NCI-H345 treated with DMSO at 0.1 percent for 48 hours (cell line): ENCODE data around the gene SLC9A4.

Experiments
- DNase-seq: peaks from one replicate; lab custom pipeline; 2025; ENCODE audit not compliant: unreplicated experiment; lab: John Stamatoyannopoulos, UW

Gene SLC9A4

DNA sequence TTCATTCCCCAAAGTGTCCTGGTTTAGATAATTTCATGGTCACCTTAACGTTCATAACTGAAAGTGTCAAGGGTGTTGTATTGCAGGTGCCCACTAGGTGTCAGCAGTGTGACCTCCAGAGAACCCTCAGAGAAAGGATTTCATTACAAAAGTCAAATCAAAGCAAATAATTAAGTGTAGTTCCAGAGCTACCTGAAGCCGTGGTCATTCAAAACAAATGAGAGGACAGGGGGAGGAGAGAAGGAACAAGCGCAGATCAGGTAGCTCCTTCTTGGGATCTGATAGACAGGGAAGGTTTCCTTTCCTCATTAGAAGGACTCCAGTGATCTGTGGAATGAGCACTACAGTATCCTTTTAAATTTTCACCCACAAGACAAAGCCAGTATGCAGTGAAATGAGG is at the start of gene SLC9A4:
TSS of gene SLC9A4 (plus strand) at position 207 of the 400 bp plus-strand sequence. CDS start 534 bp downstream, outside the sequence.
- DNase-seq, result peak; percentile 44

DNA sequence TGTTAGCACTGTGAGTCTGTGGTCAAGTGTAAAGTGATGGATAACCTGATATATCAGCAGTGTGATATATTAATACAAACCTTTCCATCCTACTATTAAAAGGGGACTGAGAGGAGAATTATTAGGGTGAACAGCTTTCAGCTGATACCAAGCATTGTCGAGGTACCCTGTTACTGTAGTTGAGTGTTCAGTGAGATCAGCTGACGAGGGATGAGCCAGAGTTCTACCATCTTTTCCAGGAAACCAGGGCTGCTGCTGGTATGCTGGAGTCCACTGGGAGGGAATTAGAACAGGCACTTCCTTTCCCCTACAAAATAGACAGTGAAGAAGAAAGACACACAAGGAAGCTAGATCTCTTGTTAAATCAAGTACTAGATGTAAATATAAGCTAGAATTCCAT is 49.7 kb upstream of the SLC9A4 start:
- DNase-seq, result no peak

DNA sequence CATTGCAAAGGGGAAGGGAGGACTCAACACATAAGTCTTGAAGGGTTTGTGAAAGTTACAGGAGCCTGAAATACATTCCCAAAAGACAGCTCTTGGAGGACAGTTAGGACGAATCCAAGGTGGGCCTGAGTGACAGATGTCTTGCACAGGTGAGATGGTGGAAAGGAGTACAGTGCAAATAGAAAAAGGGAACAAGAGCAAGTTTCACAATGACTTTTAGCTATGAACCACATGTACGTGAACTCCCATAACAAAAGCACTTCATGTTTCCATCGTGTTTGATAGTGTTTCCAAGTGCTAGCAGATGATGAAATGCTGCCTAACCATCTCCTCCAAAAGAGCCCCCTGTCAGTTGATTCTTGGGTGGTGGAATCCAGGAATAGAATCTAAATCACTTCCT is 48.3 kb upstream of the SLC9A4 start:
- no peak for DNase-seq

DNA sequence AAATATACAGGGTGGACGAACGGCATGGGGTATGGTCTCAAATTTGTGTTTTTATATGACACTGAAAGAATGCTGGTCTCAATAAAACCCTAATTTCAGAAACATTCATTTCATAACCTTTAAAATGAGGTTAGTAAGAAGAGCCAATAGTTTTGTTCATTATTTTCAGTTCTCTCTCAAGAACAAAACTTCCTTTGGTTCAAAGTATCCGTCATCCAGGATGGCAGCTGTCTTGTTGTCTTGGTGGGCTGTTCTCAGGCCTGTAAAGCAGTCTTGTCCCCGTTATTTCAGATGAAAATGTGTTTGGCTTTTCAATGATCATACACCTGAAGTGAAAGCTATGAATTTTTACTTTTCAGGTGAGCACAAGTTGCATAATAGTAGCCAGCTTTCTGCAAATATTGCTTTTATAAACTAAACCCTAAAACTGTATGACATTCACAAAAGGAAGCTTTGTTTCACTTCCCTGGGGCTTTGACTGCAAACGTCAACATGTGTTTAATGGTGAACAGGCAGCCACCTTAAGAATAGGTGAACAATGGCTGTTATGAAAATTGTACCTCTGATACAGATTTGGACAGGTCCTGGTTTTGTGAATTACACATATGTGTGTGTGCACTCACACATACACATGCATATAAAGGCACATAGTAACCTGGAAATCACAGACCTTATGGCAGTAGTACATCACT is 47.4 kb upstream of the SLC9A4 start:
- DNase-seq, result no peak

DNA sequence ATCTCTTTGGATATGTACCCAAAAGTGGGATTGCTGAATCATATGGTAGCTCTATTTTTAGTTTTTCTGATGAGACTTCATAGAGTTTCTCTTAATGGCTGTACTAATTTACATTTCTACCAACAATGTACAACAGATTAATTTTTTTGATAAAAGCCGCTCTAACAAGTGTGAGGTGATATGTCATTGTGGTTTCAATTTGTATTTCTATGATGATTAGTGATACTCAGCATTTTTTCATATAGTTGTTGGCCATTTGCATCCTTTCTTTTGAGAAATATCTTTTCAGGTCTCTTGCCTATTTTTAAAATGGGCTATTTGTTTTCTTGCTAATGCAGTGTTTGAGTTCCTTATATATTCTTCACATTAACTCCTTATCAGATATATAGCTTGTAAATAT is 45.8 kb upstream of the SLC9A4 start:
- no peak for DNase-seq

DNA sequence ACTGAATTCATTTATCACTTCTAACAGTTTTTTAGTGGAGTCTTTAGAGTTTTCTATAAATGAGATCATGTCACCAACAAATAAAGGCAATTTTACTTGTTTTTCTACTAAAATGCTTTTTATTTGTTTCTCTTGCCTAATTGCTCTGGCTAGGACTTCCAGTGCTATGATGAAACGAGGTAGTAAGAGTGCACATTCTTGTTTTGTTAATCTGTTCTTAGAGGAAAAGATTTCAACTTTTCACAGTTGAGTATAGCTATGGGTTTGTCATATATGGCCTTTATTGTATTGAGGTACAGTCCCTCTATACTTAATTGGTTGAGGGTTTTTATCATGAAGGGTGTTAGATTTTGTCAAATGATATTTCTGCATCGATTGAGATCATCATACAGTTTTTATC is 44.5 kb upstream of the SLC9A4 start:
- DNase-seq, result no peak

DNA sequence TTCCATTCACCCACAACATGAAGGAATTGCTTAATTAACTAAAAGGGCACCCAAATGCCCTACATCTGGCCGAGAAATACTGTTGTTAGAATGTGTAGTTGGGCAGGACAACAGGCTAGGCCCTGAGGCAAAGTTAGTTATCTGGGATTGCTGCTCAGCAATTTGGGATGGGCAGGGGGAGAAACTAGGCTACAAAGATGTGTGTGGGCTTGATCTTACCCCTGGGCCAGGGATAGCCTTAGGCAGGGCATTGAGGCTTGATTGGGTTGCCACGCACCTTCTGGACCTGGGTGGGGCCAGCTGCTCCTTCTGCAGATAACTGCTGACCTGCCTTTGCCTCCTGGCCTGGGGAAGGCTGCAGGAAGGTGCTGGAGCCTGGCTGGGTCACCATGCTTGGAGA is 40.6 kb upstream of the SLC9A4 start:
- no peak for DNase-seq

- no peak for DNase-seq
Observed at GRCh38 chr2:102433973-102434654, 38.9 kb upstream of the SLC9A4 start.

DNA sequence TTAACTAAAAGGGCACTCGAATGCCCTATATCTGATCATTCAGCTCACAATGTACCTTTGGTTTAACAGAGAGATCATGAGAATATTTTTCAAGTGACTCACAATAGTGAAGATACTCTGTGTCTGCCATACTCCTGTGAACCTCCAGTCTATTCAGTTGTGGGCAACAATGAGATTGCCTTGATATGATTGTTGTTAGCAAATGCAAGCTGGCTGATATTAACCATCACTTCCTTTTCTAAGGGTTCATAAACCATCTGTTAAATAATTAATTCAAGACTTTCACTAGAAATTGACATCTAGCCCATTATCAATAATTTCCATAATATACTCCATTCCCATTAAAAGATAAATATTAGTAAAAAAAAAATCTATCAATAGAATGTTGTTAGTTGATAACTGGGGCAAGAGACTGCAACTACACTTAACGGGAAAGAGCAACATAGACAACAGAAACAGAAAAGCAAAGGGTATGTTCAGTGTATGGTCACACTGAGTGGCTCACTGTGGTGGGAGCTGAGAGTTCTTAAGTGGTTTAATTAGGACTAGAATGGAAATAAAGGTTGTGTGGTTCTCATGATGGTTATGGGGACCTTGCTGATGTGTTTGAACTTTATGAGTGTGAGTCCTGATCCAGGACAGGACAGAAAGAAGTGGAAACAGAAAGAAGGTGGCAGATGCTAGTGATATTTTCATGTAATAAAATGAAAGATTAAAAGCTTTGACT is 38.2 kb upstream of the SLC9A4 start:
- no peak for DNase-seq

GRCh38 chr2:102435741-102436140 is 37.3 kb upstream of the SLC9A4 start:
- DNase-seq, result no peak

DNA sequence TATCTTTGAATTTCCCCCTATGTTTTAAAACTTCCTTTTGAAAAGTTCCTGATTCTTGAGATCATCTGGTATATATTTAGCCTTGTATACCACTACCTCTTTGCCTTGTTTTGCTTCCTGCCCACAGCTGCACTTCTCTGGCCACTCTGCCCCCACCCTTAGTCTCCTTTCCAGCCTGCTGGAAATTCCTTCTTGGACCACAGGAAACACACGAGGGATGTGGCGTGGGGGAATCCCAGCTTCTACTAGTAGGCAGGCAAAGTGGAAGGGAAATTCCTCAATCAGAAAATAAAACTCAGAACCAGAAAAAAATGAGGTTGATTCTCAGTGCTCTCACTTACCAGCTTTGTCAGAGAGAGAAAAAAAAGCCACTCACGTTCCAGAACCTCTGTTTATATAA is 36.7 kb upstream of the SLC9A4 start:
- no peak for DNase-seq

- DNase-seq, result no peak
Observed at GRCh38 chr2:102437122-102437521, 35.9 kb upstream of the SLC9A4 start.

DNA sequence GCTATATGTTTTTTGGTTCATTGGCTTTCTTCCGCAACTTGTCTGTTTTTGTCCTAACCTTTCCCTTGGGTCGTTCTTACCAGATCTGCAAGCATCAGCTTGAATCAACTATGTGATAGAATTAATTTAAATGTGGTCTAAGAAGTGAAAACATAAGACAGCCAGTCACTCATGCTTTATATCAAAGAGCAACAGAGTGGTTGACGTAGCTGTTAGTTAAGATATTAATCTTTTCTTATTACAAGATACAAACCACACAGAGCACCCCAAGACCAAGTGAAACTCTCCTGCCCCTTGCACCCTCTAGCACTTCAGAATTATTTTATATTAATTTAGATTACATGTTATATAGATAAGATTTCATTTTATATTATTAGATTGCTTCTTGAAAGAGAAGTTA is 34.9 kb upstream of the SLC9A4 start:
- no peak for DNase-seq

DNA sequence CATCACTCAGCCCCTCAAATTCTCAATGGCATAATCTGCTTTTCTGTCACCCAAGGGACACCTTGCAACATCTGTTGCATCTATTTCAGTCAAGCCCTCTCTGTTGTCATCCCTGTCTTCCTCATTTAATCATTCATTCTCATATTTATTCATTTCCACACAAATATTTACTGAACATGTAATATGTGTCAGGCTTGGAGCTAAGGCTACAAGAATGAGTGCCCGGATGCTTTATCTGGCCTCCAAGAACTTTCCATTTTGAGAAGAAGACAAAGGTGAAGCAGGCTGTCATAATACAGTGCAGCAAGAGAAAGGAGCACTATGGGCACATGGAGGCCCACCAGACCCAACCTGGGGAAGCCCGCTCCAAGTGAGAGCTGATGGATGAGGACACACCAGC is 34.4 kb upstream of the SLC9A4 start:
- DNase-seq, result no peak

- no peak for DNase-seq
Observed at GRCh38 chr2:102439065-102439695, 33.8 kb upstream of the SLC9A4 start.

- DNase-seq, result no peak
Observed at GRCh38 chr2:102442967-102443828, 29.8 kb upstream of the SLC9A4 start.

DNA sequence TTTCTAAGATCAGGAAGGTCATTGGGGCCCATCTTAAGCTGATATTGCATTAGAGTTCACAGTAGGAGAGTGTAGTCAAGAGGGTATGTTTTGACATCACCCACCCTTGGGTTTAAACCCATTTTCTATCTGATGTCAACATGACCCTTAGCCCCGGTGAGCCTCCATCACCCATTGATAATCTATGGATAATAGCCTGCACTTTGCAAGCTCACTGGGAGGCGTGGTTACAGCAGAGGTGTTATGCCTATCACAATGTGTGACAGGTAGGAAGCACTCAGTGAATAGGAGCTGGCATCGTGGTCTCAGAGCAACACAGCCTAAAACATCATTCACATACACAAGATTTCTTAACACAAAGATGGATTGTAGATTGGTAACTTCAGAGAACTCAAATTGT is 28.8 kb upstream of the SLC9A4 start:
- no peak for DNase-seq

DNA sequence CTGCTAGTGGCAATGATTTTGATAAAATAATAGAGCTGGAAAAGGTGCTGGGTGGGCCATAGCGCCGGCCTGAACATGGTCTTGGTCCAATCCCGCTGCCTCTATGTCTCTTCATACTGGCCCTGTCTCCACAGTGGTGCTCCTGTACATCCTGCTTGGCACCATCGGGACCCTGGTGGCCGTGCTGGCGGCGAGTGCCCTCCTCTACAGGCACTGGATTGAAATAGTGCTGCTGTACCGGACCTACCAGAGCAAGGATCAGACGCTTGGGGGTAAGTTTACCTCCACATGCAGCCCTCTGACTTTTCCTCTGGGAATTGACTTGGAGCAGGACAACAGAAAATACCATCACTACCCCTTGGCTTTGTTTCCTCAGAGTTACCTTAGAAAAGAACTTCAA is 26.1 kb upstream of the SLC9A4 start:
- no peak for DNase-seq

- DNase-seq, result peak; percentile 5
Observed at GRCh38 chr2:102449370-102449974, 23.6 kb upstream of the SLC9A4 start.

GRCh38 chr2:102451968-102452367 is 21.1 kb upstream of the SLC9A4 start:
- no peak for DNase-seq
